HepG2 (cell line): ENCODE results near the gene PRRC2A. TPM values are rescaled to one million over a fixed set of nuclear protein-coding genes. Genes with fewer than 3 reads are reported as not detected.

Experiments
- DDIT3 ChIP-seq: sonication (generic); formaldehyde crosslinking; IDR thresholded peaks from 2 replicates; pipeline ENCODE4 v1.4.0; 2020; ENCODE audit warnings: mild to moderate bottlenecking, missing genetic modification reagents
- GATA4 ChIP-seq: sonication (generic); IDR thresholded peaks from 2 replicates; pipeline ENCODE4 v1.6.1; 2016; ENCODE audit warnings: antibody characterized with exemption, low read depth, borderline replicate concordance
- GZF1 ChIP-seq: sonication (generic); formaldehyde crosslinking; IDR thresholded peaks from 2 replicates; pipeline ENCODE4 v1.5.1; 2020; ENCODE audit warnings: mild to moderate bottlenecking, missing genetic modification reagents
- HNF1A ChIP-seq, 2 experiments: sonication (generic) in 1 of 2; formaldehyde crosslinking in 1 of 2; IDR thresholded peaks; 2 replicates each; pipeline versions ENCODE4 v1.4.0 to v1.6.1; 2016 to 2020; ENCODE audit warnings: borderline replicate concordance in 1 of 2, low read depth in 1 of 2, mild to moderate bottlenecking in 1 of 2, missing genetic modification reagents in 1 of 2
- KAT8 ChIP-seq: IDR thresholded peaks from 2 replicates; pipeline ENCODE4 v1.6.1; 2016; ENCODE audit warnings: missing genetic modification reagents, missing compliant biosample characterization
- MNT ChIP-seq: fragments of 450-650 bp; IDR thresholded peaks from 2 replicates; pipeline ENCODE4 v1.6.1; 2016
- PHB2 ChIP-seq: fragments of 450-650 bp; IDR thresholded peaks from 2 replicates; pipeline ENCODE4 v1.6.1; 2018; ENCODE audit not compliant: partially characterized antibody
- PRDM4 ChIP-seq: sonication (generic); formaldehyde crosslinking; IDR thresholded peaks from 2 replicates; pipeline ENCODE4 v1.9.0; 2021; ENCODE audit warnings: missing genetic modification reagents, borderline replicate concordance
- ZBTB21 ChIP-seq: sonication (generic); formaldehyde crosslinking; IDR thresholded peaks from 2 replicates; pipeline ENCODE4 v1.4.0; 2020; ENCODE audit warnings: missing genetic modification reagents
- ZNF18 ChIP-seq: sonication (generic); formaldehyde crosslinking; IDR thresholded peaks from 2 replicates; pipeline ENCODE4 v1.8.0; 2022; ENCODE audit warnings: mild to moderate bottlenecking, missing genetic modification reagents; ENCODE audit not compliant: insufficient replicate concordance
- ZNF574 ChIP-seq: sonication (generic); formaldehyde crosslinking; IDR thresholded peaks from 2 replicates; pipeline ENCODE4 v1.4.0; 2020; ENCODE audit warnings: missing genetic modification reagents
- ZNF768 ChIP-seq: sonication (generic); formaldehyde crosslinking; IDR thresholded peaks from 2 replicates; pipeline ENCODE4 v1.4.0; 2020; ENCODE audit warnings: missing genetic modification reagents
- polyA plus RNA-seq, 8 experiments: library from polyadenylated mRNA; depleted of rRNA in 3 of 8; stranded (reverse) in 7 of 8; unstranded in 1 of 8; fragments of >200 nt; fragmentation: Illumina TruSeq in 4 of 8; extraction: Trizol in 4 of 8; gene quantifications; 2 replicates each; pipeline versions ENCODE4 v1.2.1 to v1.2.3, GENCODE V29; 2011 to 2016; ENCODE audit warnings: low read depth in 4 of 8, missing spikeins in 1 of 8, mixed read lengths in 1 of 8; ENCODE audit not compliant: insufficient read depth in 1 of 8
- total RNA-seq, 5 experiments: library from RNA; depleted of rRNA; stranded (reverse); fragments of >200 nt; fragmentation: Illumina TruSeq; extraction: Trizol; gene quantifications; 2 replicates each; pipeline ENCODE4 v1.2.3, GENCODE V29; 2016; ENCODE audit warnings: low read depth in 1 of 5

PRRC2A gene
- total and polyA plus RNA-seq, 2 of the 13 experiments (the other 11 are each of a cell fraction or from before 2014, with no cell fraction given), result 38.9 to 47.4 TPM

GRCh38 chr6:31655349-31656237 lies 35.1 kb downstream of the PRRC2A start, which contains the start of gene APOM (continued):
- TF ChIP-seq KAT8 (peak; percentile 92), ZNF574 (peak; percentile 85), GZF1 (peak; percentile 86; the same call in 1 of the 2 replicates), HNF1A (IDR thresholded peaks at IDR 0.05; ENCODE audit: low read depth) (peak; percentile 98), HNF1A (CRISPR knock-in tag; IDR thresholded peaks at IDR 0.05; ENCODE audit: borderline replicate concordance) (peak; percentile 99), PHB2 (no peak), ZNF18 (CRISPR knock-in tag) (peak; percentile 81), MNT (peak; percentile 53; the same call in 1 of the 2 replicates), ZBTB21 (CRISPR knock-in tag) (0 out of 2 replicates have a peak, but pooled peaks have one; percentile 41), GATA4 (peak; percentile 89; the same call in 1 of the 2 replicates), DDIT3 (no peak), PRDM4 (CRISPR knock-in tag) (no peak), ZNF768 (CRISPR knock-in tag) (no peak)
